Activated CD8-positive, alpha-beta T cell treated with anti-CD3 and anti-CD28 coated beads for 36 hours (primary cell): ENCODE results near the gene TMCC2. TPM values are rescaled to one million over a fixed set of nuclear protein-coding genes. Genes with fewer than 3 reads are reported as not detected.
A peak's percentile ranks its signal among the peaks of the same experiment; 100 is the strongest.
"Not testable (repeated sequence)": the region's sequence is repeated elsewhere in the genome, so short reads cannot be mapped to it uniquely, and the experiment has no call there.

Source experiments
- ATAC-seq: fragments of 200-7000 bp; cut with Tn5 transposase; one replicate; pipeline ENCODE4 v1.10.0; 2021; ENCODE audit warnings: mild to moderate bottlenecking, moderate library complexity
- CTCF ChIA-PET: fragments of 350-600 bp; sonication (Branson Sonifier 250); formaldehyde crosslinking; loops from one replicate; lab custom pipeline; 2021; ENCODE audit warnings: antibody characterized with exemption; lab: Charles Lee
- POLR2A ChIA-PET: fragments of 350-600 bp; sonication (Branson Sonifier 250); formaldehyde crosslinking; loops from one replicate; lab custom pipeline; 2021; ENCODE audit warnings: antibody characterized with exemption; lab: Charles Lee
- DNase-seq: peaks from one replicate; pipeline ENCODE4 v3.0.0-alpha.2; 2020
- H3K27ac Mint-ChIP-seq: one replicate; pipeline ENCODE4 v1.8.0; 2021; ENCODE audit warnings: mild to moderate bottlenecking, mixed read lengths
- H3K27me3 Mint-ChIP-seq: one replicate; pipeline ENCODE4 v1.8.0; 2021; ENCODE audit warnings: mixed read lengths
- H3K36me3 Mint-ChIP-seq: one replicate; pipeline ENCODE4 v1.8.0; 2021; ENCODE audit warnings: low read depth, mixed read lengths
- H3K4me1 Mint-ChIP-seq: one replicate; pipeline ENCODE4 v1.8.0; 2021; ENCODE audit warnings: low read depth, mixed read lengths
- H3K4me3 Mint-ChIP-seq: one replicate; pipeline ENCODE4 v1.8.0; 2021; ENCODE audit warnings: mild to moderate bottlenecking, moderate library complexity, mixed read lengths
- H3K9me3 Mint-ChIP-seq: one replicate; pipeline ENCODE4 v1.8.0; 2021; ENCODE audit warnings: mixed read lengths
- CTCF ChIP-seq: fragments of 200-600 bp; IDR thresholded peaks from one replicate; pipeline ENCODE4 v1.8.0; 2022; ENCODE audit warnings: antibody characterized with exemption, mild to moderate bottlenecking
- intact Hi-C: fragments of 100-400 bp; cut with micrococcal nuclease; formaldehyde crosslinking; loops from one replicate; pipeline ENCODE4 v1.10.0; 2022
- total RNA-seq, 2 experiments: library from RNA; stranded (reverse); gene quantifications; one replicate each; pipeline ENCODE4 v1.2.3, GENCODE V29; 2021

The TMCC2 gene
- total RNA-seq, 2 experiments from 2014 or later: 6.6 to 7.1 TPM

GRCh38 chr1:205276689-205277065, 48.9 kb downstream of the TMCC2 start:
- DNase-seq (no peak), ATAC-seq (no peak)
- ChIA-PET POLR2A (interaction anchor here (0.9 to 1.5 kb wide), 4 partner anchors 9 to 43 kb away, joined by 3 to 4 read pairs (median 3); no protein-coding TSS in a partner anchor), CTCF (interaction anchor here (0.6 to 23.4 kb wide), 8 partner anchors 9 to 248 kb away, joined by 3 to 1285 read pairs (median 4); partner anchors contain the start of gene NUAK2)
- Mint-ChIP-seq H3K4me1 (peaks cover 54% of the 10 kb centered on the region), H3K27ac (no peak overlapping the region), H3K36me3 (no peaks in the 10 kb centered on the region), H3K9me3 (peaks cover 3% of the 10 kb centered on the region), H3K4me3 (no peak overlapping the region), H3K27me3 (no peaks in the 10 kb centered on the region)
- no peak for TF ChIP-seq CTCF
- intact Hi-C loops: no loop called here

DNA sequence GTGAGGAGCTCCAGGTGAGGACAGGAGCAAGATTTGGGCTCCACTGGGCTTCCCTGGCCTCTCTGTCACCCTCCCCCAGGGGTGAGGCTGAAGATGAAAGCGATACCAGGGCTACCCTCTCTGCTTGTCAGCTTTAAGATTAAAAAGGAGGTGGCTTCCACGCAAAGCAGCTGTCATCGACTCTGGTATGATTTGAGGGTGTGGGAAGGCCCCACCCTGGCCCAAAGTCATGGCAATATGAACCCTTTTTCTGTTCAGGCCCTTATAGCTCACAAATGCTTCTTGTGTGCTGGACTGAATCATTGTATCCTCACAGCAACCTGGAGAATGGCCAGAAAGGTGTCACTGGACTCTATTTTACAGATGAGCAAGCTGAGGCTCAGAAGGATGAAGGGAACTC, 52.2 kb downstream of the TMCC2 start:
- POLR2A ChIA-PET: interaction anchor here (10.4 kb wide), 1 partner anchor 39 kb away, joined by 158 read pairs; the partner anchor contains the start of gene NUAK2
- CTCF ChIA-PET: interaction anchor here (1.1 to 23.4 kb wide), 8 partner anchors 18 to 244 kb away, joined by 3 to 1285 read pairs (median 5); partner anchors contain the start of gene NUAK2
- no peak for TF ChIP-seq CTCF
- H3K27ac Mint-ChIP-seq: peak overlapping the region; percentile 49
- intact Hi-C loops: no loop called here
- peaks cover 3% of the 10 kb centered on the region for H3K9me3 Mint-ChIP-seq
- DNase-seq (peak; percentile 68), ATAC-seq (peak; percentile 35)
- H3K36me3 Mint-ChIP-seq: no peaks in the 10 kb centered on the region
- H3K27me3 Mint-ChIP-seq: no peaks in the 10 kb centered on the region
- peaks cover 63% of the 10 kb centered on the region for H3K4me1 Mint-ChIP-seq
- H3K4me3 Mint-ChIP-seq: no peak overlapping the region

DNA sequence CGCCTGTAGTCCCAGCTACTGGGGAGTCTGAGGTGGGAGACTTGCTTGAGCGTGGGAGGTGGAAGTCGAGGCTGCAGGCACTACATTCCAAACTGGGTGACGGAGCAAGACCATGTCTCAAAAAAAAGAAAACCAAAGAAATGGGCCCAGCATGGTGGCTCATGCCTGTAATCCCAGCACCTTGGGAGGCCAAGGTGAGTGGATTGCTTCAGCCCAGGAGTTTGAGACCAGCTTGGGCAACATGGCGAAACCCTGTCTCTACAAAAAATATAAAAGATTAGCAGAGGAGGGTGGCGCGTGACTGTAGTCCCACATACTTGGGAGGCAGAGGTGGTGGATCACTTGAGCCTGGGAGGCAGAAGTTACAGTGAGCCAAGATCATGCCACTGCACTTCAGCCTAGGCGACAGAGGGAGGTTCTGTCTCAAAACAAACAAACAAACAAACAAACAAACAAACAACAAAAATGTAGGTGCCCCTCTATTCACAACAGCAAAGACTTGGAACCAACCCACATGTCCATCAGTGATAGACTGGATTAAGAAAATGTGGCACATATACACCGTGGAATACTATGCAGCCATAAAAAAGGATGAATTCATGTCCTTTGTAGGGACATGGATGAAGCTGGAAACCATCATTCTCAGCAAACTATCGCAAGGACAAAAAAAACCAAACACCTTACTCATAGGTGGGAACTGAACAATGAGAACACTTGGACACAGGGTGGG, 53.1 kb downstream of the TMCC2 start:
- H3K9me3 Mint-ChIP-seq, ATAC-seq, DNase-seq, H3K36me3 Mint-ChIP-seq, H3K4me3 Mint-ChIP-seq, H3K27me3 Mint-ChIP-seq, intact Hi-C loops: not testable (repeated sequence)
- ChIA-PET CTCF (interaction anchor here (1.2 to 23.4 kb wide), 8 partner anchors 7 to 243 kb away, joined by 4 to 1285 read pairs (median 7); partner anchors contain the start of gene NUAK2), POLR2A (interaction anchor here (10.4 kb wide), 1 partner anchor 38 kb away, joined by 158 read pairs; the partner anchor contains the start of gene NUAK2)
- Mint-ChIP-seq H3K27ac (peak overlapping the region; percentile 49), H3K4me1 (peaks cover 63% of the 10 kb centered on the region)

- no peaks in the 10 kb centered on the region for H3K27me3 Mint-ChIP-seq
- ChIA-PET CTCF (interaction anchor here (2.1 to 23.4 kb wide), 3 partner anchors 10 to 40 kb away, joined by 8 to 1285 read pairs (median 128); partner anchors contain the start of gene NUAK2), POLR2A (interaction anchor here (1.0 to 10.4 kb wide), 4 partner anchors 10 to 55 kb away, joined by 3 to 158 read pairs (median 8); partner anchors contain the start of gene NUAK2)
- ATAC-seq (no peak), DNase-seq (peak; percentile 28)
- peaks cover 3% of the 10 kb centered on the region for H3K9me3 Mint-ChIP-seq
- no peak overlapping the region for H3K27ac Mint-ChIP-seq
- peaks cover 79% of the 10 kb centered on the region for H3K4me1 Mint-ChIP-seq
- H3K4me3 Mint-ChIP-seq: no peak overlapping the region
- intact Hi-C loops: loop anchor here (2.0 kb wide), 1 partner anchor 37 kb away; the partner anchor contains the start of gene NUAK2
- TF ChIP-seq CTCF: no peak
- H3K36me3 Mint-ChIP-seq: no peaks in the 10 kb centered on the region
Observed at GRCh38 chr1:205283270-205284147, 55.8 kb downstream of the TMCC2 start.
